NCI-H82 treated with DMSO at 0.1 percent for 48 hours (cell line): Measurements from ENCODE around the gene PRSS50.
"Not testable (repeated sequence)": the region's sequence is repeated elsewhere in the genome, so short reads cannot be mapped to it uniquely, and the experiment has no call there.

Source experiments
- DNase-seq: peaks from one replicate; lab custom pipeline; 2025; ENCODE audit not compliant: unreplicated experiment; lab: John Stamatoyannopoulos, UW

The PRSS50 gene

DNA sequence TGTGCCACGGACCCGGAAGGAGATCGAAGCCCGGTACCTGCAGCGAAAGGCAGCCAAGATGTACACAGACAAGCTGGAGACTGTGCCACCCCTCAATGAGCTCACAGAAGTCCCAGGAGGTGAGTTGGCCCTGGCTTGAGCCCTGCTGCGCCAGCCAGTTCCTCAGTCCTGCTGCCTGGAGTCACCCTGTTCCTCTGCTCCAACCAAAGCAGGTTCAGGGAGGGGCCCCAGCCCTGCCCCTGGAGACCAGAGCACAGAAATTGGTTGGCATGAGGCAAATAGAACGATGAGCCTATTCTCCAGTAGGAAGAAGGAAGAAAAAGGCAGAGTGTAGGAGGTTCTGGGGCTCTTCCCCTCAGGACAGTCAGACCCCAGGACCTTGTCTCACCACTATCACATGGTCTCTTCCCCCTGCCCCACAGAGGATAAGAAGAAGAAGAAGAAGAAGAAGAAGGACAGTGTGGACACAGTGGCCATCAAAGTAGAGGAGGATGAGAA is 8.5 kb downstream of the PRSS50 start:
- DNase-seq = no peak

DNA sequence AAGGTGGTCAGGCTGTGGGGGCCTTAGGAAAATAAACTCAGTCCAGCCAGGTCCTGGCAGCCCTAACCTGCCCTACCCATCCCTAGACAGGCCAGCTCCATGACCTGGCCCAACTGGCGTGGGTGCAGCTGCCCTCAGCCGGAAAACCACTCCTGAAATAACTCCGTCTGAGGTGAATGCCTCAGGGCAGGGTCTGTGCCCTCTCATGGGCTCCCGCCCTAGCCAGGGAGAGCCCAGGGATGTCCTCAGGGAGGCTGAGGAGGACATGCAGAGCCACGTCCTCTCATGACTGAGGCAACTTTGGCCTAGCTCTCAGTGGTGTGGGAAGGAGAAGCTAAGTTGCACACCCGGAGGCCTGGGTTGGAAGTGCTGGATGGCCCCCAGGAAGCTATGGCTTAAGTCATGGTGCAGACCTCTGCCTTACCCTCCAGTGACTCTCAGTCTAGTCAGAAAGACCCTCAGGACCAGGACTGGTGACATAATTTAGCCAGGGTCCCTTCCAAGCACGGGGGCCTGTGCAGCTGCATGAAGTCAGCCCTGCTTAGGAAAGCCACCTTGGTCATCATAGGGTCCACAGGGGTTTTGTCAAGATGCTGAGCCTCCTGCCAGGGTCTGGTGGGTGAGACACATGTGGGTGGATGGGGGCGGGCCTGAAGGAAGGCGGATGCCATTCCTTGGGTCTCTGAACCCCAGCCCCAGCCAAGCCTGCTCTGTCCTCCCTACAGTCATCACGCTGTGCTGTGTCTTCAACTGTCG is 9.1 kb downstream of the PRSS50 start:
- DNase-seq = no peak

DNA sequence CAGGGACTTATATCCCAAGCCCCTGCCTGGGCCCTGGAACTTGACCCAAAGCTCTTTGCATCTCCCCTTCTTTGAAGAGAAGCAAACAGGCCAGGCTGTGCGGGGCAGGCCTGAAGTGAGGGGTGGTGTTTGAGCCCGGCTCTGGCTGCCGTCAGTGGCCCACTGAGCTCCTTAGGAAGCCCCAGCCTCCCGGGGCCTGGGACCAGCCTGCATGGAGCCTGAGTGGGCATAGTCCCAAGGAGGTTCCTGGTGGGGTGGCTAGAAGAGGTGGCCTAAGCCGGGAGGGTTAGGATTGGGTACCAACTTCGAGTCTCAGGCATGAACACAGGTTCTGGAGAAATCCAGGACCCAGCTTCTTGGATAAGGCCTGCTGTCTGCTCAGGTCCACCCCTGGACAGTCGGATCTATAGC is 10.1 kb downstream of the PRSS50 start:
- DNase-seq = no peak

DNA sequence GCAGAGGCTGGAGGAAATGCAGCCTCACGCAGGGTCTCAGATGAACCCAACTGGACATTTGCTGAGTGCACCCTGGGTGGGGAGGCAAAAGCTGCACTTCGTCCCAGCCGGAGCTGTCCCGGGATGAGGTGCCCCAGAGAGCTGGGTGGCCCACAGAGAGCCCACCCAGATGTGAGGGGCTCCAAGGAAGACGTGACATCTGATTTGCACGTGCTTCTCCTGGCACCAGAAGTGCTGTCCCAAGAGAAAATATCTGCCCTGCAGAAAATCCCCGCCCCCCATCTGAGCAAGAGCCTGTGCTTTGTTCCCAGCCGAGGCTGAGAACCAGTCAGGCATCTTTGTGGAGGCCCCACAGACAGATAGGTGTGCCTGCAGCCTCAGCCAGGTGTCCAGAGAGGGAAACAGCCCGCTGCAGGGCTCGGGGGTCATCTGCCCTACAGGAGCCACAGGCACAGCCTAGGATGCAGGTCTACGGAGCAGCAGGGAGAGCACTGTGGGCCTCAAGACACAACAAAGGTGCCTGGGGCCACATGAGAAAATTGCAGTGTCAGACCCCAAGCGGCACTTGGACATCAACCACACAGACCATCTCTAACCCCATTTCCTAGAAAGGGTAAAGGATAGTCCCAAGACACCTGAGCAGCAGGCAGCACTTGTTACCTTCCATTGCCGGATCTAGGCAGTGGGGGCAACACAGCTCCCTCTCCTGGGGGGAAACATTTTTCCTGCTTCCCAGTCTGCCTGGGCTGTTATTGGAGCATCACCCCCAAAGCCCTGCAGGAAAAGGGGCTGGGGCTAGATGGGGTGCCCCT is 10.7 kb downstream of the PRSS50 start:
- no peak for DNase-seq

DNA sequence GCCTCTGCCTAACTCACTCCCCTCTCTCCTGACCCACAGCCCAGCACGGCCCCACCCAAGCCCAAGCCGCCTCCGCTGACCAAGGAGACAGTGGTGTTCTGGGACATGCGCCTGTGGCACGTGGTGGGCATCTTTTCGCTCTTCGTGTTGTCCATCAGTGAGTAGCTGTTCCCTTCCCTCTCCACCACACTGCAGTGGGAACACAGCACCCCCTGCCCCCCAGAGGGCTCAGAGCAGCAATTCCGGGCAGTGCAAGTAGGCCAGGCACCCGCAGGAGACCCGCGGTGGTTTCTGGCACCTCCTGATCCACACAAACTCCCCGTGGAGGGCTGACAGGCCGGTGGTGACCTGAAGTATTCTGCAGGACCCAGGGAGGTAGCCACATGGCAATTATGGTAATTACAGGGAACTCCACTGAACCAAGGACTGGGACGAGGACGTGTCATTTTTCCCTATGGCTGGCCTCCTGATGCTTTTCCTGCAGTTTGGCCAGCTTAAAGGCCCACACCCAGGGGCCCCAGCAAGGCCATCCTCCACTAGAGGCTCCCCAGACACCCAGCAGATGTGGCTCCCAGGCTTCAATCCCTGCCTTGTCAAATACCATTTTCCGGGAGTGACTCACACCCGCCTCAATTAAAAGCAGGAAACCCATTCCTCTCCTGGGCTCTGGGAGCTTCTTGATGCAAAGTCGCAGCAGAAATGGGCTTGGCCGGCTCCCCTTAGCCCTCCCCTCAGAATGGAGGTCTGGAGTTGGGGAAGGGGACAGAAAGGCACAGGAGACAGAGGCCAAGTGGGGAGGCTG is 11.7 kb downstream of the PRSS50 start:
- DNase-seq = no peak

DNA sequence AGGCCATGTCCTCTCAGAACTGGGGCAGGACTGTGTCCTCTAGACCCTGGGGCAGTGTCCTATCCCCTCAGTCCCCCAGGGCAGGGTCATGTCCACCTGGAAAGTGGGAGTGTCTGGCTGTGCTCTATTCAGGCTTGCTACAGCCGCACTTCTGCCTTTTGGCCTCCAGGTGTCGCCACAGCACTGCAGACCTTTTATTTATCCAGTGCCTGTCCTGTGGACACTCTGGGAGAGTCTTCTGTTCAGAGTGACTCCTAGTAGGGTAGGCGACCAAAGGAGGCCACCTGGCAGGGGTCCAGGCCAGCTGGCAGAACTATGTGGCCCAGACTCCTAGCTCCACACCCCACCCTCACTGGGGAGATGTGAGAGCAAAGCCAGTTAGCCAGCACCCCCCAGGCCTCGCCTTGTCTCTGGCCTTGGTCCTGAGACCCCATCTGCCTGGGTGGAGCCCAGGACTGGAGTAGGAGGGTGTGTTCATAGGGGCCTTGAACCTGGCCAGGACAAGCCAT is 12.6 kb downstream of the PRSS50 start:
- peak; percentile 3 for DNase-seq

DNA sequence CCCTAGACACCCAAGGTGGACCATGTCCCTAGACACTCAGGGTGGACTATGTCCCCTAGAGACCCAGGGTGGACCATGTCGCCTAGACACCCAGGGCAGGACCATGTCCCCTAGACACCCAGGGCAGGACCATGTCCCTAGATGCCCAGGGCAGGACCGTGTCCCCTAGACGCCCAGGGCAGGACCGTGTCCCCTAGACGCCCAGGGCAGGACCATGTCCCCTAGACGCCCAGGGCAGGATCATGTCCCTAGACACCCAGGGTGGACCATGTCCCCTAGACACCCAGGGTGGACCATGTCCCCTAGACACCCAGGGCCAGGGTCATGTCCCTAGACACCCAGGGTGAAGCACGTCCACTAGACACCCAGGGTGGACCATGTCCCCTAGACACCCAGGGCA is 13.3 kb downstream of the PRSS50 start:
- not testable (repeated sequence) for DNase-seq

DNA sequence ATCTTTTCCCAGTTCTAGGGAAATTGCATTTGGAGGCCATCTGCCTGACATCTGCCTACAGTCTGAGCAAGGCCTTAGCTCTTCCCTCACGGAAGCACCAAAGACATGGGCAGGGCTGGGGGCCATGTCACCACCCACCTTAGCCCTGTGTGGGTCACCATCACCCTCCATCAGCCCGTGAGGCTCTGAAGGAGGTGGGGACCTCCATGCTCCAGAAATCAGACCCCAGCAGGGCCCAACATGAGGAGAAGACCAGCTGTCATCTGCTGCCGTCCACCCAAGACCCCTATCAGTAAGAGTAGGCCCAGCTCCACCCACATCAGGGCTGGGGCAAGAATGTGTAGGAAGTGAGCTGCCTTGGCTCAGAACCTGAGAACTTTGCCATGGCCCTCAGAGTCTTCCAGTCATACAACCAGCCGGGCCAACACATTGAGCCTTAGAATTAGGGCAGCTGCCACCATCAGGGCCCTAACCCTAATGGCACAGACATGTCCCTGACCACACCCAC is 14.6 kb downstream of the PRSS50 start:
- DNase-seq = no peak

DNA sequence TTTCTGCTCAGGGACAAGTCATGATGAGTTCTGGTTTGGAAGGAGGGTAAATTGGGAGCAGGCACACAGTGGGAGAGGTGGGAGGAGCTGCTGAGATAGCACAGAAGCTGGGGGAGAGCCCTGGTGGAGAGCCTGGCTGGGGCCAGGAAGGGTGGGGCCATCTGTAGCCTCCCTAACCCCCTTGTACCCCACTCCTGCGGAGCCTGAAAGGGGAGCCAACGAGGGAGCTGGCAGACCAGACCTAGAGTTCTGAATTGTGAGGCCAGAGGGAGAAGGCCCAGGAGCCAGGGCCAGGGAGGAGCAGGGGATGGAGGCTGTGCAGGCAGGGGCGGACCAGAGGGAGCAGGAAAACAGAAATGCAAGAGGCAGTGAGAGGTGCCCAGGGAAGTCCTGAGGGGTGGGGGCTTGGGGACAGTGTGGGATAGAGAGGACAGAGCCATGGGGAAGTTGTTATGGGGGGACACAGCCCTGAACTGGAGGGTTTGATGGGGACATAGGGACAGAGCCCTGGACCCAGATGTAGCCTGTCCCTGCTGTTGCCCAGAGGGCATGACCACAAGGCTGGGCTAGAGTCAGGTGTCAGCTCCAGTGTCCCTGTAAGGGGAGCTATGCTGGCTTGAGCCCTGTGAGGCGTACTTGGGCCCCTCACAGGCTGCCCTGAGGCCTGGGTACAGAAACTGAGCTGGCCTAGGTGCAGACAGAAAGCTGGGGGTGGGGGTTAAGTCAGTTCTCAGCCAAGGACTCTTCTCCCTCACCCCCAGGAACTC is 15.2 kb downstream of the PRSS50 start:
- DNase-seq = no peak

DNA sequence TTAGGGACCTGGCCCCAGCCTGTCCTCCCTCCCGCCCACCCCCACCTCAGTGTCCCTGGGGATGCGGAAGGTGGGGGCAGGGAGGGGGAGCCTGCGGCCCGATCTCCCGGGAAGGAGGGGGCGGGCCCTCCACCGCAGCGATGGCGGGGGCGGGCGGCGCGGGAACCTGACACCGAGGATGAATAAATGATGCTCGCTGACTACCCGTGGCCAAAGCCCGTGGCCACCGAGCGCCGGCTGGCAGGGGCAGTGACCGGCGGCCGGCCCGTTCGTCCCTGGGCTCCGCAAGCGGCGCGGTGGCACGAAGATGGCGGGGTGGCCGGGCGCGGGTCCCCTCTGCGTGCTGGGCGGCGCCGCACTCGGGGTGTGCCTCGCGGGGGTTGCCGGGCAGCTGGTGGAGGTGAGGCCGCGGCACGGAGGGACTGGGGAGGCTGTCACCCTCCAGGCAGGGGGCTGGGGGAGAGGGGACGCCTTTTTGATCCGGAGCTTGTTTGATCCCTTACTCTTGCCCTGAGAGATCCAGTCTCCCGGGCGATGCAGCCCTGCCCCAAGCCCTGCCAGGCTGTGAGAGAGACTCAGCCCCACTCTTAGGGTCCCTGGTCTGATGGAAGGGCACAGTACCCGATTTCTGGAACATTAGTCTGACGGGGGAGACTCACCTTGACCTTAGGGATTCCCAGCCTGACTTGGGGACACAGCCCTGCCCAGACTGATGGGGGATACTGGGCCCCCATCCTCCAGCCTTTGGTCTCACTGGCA is 16.3 kb downstream of the PRSS50 start, which contains the start of gene TMIE:
Gene TMIE, plus strand, starts transcription at position 212 of the 759 bp plus-strand sequence. Its CDS starts 96 bp downstream, at position 308.
- DNase-seq = no peak

DNA sequence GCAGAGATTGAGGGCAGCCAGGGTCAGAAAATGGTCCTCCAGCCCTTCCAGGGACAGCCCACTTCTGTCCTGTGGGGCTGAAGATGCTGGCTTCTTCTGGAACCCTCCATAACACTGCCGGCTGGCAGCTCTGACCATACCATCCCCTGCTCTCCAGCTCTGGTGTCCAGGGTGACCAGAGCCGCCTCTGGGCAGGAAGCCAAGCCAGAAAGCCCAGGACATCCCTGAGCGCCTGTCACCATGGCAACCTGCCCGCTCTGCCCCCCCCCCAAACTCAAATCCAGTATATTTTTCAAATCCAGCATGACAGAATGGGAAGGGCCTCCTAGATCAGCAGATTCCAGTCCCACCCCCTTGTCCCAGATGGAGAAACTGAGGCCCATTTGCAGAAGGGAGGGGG is 16.9 kb downstream of the PRSS50 start:
- DNase-seq = no peak

DNA sequence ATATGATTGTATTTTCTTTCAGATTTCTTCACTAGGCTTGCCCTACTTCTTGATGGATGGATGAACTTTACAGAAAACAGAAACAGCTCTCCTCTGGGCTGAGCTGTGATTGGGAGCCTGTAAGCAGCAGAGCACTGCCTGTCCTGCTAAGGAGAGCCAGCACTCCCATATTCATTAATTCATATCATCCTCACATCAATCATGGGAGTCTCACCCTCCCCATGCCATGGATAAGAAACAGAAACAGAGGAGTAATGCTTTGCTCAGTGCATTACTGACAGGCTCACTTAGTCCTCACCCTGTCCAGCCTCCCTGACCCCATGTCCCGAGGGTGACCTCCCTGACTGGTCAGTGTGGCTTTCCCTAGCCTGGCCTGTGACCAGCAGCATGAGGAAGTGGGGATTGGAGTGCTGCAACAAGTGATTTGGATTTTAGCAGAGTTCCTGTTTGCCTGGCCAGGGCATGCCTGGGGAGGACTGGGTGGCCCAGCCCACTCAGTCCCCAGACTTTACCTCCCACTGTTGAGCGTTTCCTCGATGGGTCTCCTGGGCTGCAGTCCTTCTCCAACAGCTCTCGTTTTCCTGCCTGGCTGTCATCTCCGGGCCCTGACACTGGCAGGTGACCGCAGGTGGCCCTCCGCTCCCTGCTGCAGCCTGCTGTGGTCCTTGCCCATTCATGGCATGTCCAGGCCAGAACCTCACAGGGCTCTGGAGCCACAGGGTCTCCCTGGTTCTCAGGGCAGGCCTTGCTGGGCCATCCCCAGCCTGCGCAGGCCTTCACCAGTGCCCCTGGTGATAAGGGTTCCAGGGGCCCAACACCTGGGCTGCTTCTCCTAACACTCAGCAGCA is 17.8 kb downstream of the PRSS50 start:
- DNase-seq = no peak

DNA sequence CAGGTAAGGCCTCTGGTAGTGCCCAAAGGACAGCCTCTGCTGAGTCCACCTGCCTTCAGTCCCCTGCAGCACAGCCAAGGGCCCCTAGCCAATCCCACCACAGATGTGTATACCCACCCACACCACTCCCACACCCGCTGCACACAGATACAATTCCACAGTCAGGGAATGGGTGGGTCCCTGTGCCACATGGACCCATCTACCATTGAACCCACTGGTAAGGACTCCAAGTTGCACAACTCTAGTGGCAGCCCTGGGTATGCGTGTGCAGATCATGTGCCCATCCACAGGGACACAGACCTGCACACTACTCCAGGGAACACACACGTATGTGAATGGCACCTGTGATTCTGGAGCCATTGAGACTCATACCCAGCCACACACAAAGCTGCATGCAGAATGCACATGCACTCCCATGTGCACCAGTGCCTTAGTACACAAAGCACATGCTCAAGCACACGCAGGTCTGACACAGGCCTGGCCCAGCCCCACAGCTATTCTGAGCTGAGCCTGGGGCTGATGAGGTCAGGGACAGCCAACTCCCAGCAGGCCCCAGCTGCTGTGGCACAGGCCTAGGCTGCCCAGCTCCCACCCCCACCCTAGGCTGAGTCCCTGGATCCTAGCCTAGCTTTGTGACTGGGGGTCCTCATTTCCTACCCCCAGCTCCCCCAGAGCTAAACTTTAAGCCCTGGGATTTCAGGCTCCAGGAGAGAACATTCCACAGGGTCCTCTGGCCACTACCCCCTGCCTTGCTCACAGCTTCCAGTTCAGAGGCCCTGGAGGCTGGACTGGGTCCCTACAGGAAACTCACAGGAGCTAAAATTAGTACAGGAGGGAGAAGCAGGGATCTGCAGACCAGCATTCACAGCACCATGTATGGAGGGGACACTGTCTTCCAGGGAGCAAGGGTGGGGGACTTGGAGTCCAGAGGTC is 21.4 kb downstream of the PRSS50 start:
- DNase-seq = no peak

DNA sequence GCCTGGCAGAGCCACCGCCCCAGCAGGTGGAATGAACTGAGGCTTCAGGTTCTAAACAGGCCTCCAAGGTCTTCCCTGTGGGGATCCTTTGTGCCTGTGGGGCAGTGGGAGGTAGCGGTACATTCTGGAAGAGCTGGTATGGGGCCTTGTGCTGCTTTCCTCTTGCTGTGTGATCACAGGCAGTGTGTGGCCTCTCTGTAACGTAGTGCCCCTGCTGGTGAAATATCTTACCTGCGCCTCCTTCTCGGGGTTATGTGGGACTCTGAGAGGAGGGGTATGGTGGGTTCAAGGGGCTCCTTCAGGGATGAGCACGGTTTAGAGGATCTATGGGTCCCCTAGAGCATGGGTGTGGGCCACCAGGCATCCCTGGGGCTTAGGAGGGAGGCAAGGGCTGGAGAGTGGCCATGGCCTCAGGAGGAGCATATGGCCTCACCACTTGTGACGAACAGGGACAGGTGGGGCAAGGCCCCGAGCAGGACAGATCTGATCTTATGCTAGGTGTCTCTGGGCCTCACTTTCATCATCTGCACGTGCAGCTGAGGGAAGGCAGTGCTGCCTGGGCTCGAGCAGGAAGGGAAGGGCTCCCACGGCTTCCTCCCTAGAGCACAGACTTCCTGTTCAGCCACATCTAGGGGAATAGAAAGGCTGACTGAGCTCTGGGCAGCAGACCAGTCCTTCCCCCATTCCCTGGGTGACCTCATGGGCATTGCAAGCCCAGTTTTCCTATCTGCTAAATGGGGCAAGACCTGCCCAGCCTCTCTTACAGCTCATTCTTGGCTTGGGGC is 22.3 kb downstream of the PRSS50 start:
- no peak for DNase-seq

DNA sequence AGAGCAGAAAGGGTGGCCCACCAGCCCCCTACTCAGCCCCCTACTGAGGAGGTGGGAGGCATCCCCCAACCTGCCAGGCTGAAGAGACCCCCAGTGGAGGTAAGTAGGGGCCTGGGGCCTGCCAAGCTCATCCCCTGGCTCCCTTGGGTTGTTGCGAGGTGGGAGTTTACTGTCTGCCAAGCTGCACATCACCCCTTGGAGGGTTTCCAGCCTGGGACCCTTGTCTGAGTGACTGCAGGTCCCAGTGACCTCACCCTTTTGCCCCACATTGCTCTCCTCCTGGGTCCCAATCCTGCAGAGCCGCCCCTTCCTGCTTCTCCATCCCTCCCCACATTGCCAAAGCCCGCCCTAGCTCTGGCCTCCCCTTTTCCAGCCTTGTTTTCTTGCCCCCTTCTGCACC is 23.1 kb downstream of the PRSS50 start:
- no peak for DNase-seq

DNA sequence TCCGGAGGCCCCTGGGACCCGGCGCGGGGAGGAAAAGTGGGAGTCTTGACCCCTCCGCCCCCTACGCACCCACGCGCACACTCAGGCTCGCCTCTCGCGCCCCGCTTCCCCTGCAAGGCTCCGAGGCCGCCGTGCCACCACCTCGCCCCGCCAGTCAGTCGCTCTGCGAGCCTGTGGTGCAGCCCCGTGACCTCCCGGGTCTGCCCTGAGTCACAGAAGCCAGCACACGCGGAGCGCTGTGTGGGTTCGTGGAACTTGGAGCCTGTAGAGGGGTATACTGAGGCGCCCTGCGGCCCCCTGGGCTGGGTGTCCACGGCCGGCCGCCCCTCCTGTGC is 23.8 kb downstream of the PRSS50 start:
- DNase-seq = no peak
